H1 (cell line): ENCODE measurements around the gene QRICH2. TPM values are rescaled to one million over a fixed set of nuclear protein-coding genes. Genes with fewer than 3 reads are reported as not detected.
A peak's percentile ranks its signal among the peaks of the same experiment; 100 is the strongest.

Experiments
- CTCF ChIA-PET: fragments of 300-600 bp; sonication (Branson Sonifier 250); formaldehyde crosslinking; loops from one replicate; lab custom pipeline; 2021; ENCODE audit not compliant: partially characterized antibody; lab: Charles Lee
- POLR2A ChIA-PET: fragments of 300-600 bp; sonication (Branson Sonifier 250); formaldehyde crosslinking; loops from one replicate; lab custom pipeline; 2021; ENCODE audit warnings: inconsistent platforms; ENCODE audit not compliant: partially characterized antibody; lab: Charles Lee
- DNase-seq, 2 experiments: peaks; one replicate each; pipeline versions ENCODE4 v3.0.0 to v3.0.0-alpha.2; 2010 to 2022; ENCODE audit warnings: low spot score in 2 of 2, low read depth in 1 of 2, mixed read lengths in 1 of 2
- FAIRE-seq: peaks from 2 replicates; lab custom pipeline; 2011; peaks lifted over from hg19 to GRCh38; lab: Jason Lieb, UNC
- H2AFZ ChIP-seq: 2 replicates; pipeline ENCODE4 v1.8.1; 2012; ENCODE audit warnings: low read length, inconsistent platforms
- H2AK5ac ChIP-seq: 2 replicates; pipeline ENCODE4 v1.6.1; 2013; ENCODE audit warnings: low read depth, low read length
- H2BK120ac ChIP-seq: replicated peaks from 2 replicates; pipeline ENCODE3; 2013; ENCODE audit warnings: low read depth, low read length, inconsistent platforms
- H2BK12ac ChIP-seq: 2 replicates; pipeline ENCODE4 v1.6.1; 2013; ENCODE audit warnings: low read depth, low read length
- H2BK15ac ChIP-seq: 2 replicates; pipeline ENCODE4 v1.6.1; 2013; ENCODE audit warnings: low read length
- H2BK20ac ChIP-seq: 2 replicates; pipeline ENCODE4 v1.6.1; 2013; ENCODE audit warnings: low read length
- H2BK5ac ChIP-seq: 2 replicates; pipeline ENCODE4 v1.6.1; 2013; ENCODE audit warnings: low read depth, low read length
- H3K14ac ChIP-seq: 2 replicates; pipeline ENCODE4 v1.6.1; 2013; ENCODE audit warnings: inconsistent platforms; ENCODE audit not compliant: insufficient read length
- H3K18ac ChIP-seq: 2 replicates; pipeline ENCODE4 v1.6.1; 2013; ENCODE audit warnings: low read length; ENCODE audit errors: extremely low read depth
- H3K23ac ChIP-seq: 2 replicates; pipeline ENCODE4 v1.6.1; 2013; ENCODE audit warnings: inconsistent platforms; ENCODE audit not compliant: insufficient read length
- H3K23me2 ChIP-seq: 2 replicates; pipeline ENCODE4 v1.6.1; 2013; ENCODE audit warnings: low read depth, low read length
- H3K27ac ChIP-seq: 2 replicates; pipeline ENCODE4 v1.6.1; 2011; ENCODE audit warnings: low read depth, low read length, inconsistent platforms
- H3K27me3 ChIP-seq, 4 experiments: replicated peaks in 1 of 4; 1 replicate in 1 of 4; 2 replicates in 3 of 4; pipeline versions ENCODE4 v1.6.1 to v1.8.1; 2011 to 2013; ENCODE audit warnings: low read length in 3 of 4, mild to moderate bottlenecking in 3 of 4, inconsistent platforms in 2 of 4, mixed read lengths in 2 of 4, moderate library complexity in 1 of 4; ENCODE audit not compliant: control insufficient read depth in 3 of 4, insufficient read depth in 3 of 4; ENCODE audit errors: extremely low read depth in 1 of 4
- H3K36me3 ChIP-seq, 4 experiments: 2 replicates each; pipeline versions ENCODE4 v1.6.1 to v1.8.1; 2011 to 2013; ENCODE audit warnings: mild to moderate bottlenecking in 4 of 4, low read length in 3 of 4, moderate library complexity in 2 of 4, control low read depth in 1 of 4, inconsistent platforms in 1 of 4; ENCODE audit not compliant: insufficient read depth in 4 of 4, control insufficient read depth in 2 of 4
- H3K4ac ChIP-seq: replicated peaks from 2 replicates; pipeline ENCODE3; 2013; ENCODE audit warnings: low read length, low read depth, mixed read lengths, inconsistent platforms; ENCODE audit not compliant: insufficient read length
- H3K4me1 ChIP-seq, 4 experiments: replicated peaks in 1 of 4; 1 replicate in 1 of 4; 2 replicates in 3 of 4; pipeline versions ENCODE4 v1.6.1 to v1.8.1; 2011 to 2013; ENCODE audit warnings: low read length in 3 of 4, inconsistent platforms in 2 of 4, mixed read lengths in 1 of 4; ENCODE audit not compliant: insufficient read depth in 4 of 4, control insufficient read depth in 3 of 4
- H3K4me2 ChIP-seq, 2 experiments: 2 replicates each; pipeline versions ENCODE4 v1.6.1 to v1.8.1; 2011 to 2013; ENCODE audit warnings: low read depth in 2 of 2, low read length in 2 of 2, control low read depth in 1 of 2, inconsistent platforms in 1 of 2, mild to moderate bottlenecking in 1 of 2; ENCODE audit not compliant: insufficient read depth in 1 of 2
- H3K4me3 ChIP-seq, 4 experiments: fragments of 200-600, 300-600 bp in 1 of 4; sonication (generic), shearing (Covaris generic), sonication (Bioruptor Twin) in 1 of 4; 2 replicates each; pipeline versions ENCODE4 v1.5.1 to v1.8.1; 2011 to 2016; ENCODE audit warnings: low read length in 4 of 4, low read depth in 3 of 4, control low read depth in 2 of 4, inconsistent platforms in 2 of 4, mild to moderate bottlenecking in 2 of 4, mixed read lengths in 1 of 4, moderate library complexity in 1 of 4; ENCODE audit not compliant: insufficient read depth in 2 of 4; ENCODE audit errors: extremely low read depth in 1 of 4
- H3K56ac ChIP-seq: replicated peaks from 2 replicates; pipeline ENCODE3; 2013; ENCODE audit warnings: low read depth, mild to moderate bottlenecking, mixed read lengths, low read length, inconsistent platforms; ENCODE audit not compliant: insufficient read length
- H3K79me1 ChIP-seq: 2 replicates; pipeline ENCODE4 v1.6.1; 2013; ENCODE audit warnings: low read depth, low read length, control low read depth
- H3K79me2 ChIP-seq, 2 experiments: 2 replicates each; pipeline versions ENCODE4 v1.6.1 to v1.8.1; 2012 to 2013; ENCODE audit warnings: low read length in 2 of 2, mild to moderate bottlenecking in 2 of 2, inconsistent platforms in 1 of 2; ENCODE audit not compliant: insufficient read depth in 2 of 2, control insufficient read depth in 1 of 2
- H3K9ac ChIP-seq, 4 experiments: replicated peaks in 1 of 4; 1 replicate in 1 of 4; 2 replicates in 3 of 4; pipeline versions ENCODE4 v1.6.1 to v1.8.1; 2011 to 2013; ENCODE audit warnings: low read depth in 3 of 4, low read length in 3 of 4, control low read depth in 2 of 4, mild to moderate bottlenecking in 2 of 4, moderate library complexity in 2 of 4, inconsistent platforms in 1 of 4; ENCODE audit errors: extremely low read depth in 1 of 4
- H3K9me3 ChIP-seq, 2 experiments: 2 replicates each; pipeline versions ENCODE4 v1.6.1 to v1.8.1; 2012 to 2013; ENCODE audit warnings: mild to moderate bottlenecking in 2 of 2, moderate library complexity in 2 of 2, control low read depth in 1 of 2, inconsistent platforms in 1 of 2, low read depth in 1 of 2, low read length in 1 of 2, mixed read lengths in 1 of 2; ENCODE audit not compliant: insufficient read depth in 2 of 2
- H4K20me1 ChIP-seq, 2 experiments: replicated peaks in 1 of 2; 2 replicates each; pipeline versions ENCODE3 to v1.8.1; 2011 to 2013; ENCODE audit warnings: inconsistent platforms in 2 of 2, low read length in 2 of 2, mild to moderate bottlenecking in 1 of 2; ENCODE audit not compliant: insufficient read depth in 2 of 2, control insufficient read depth in 1 of 2
- H4K5ac ChIP-seq: 2 replicates; pipeline ENCODE4 v1.6.1; 2013; ENCODE audit warnings: low read length, low read depth, mixed read lengths, inconsistent platforms; ENCODE audit not compliant: insufficient read length
- H4K8ac ChIP-seq: 2 replicates; pipeline ENCODE4 v1.8.0; 2013; ENCODE audit warnings: mild to moderate bottlenecking, moderate library complexity, low read length, inconsistent platforms; ENCODE audit not compliant: insufficient read depth; ENCODE audit errors: extremely low read depth
- H4K91ac ChIP-seq: replicated peaks from 2 replicates; pipeline ENCODE3; 2013; ENCODE audit warnings: low read length, mixed read lengths, inconsistent platforms; ENCODE audit not compliant: insufficient read length
- ASH2L ChIP-seq: fragments of 200-600, 300-600 bp; sonication (generic); IDR thresholded peaks from one replicate; pipeline ENCODE4 v1.7.1; 2017; ENCODE audit warnings: low read length
- JUND ChIP-seq: IDR thresholded peaks from 2 replicates; pipeline ENCODE4 v1.6.1; 2011; ENCODE audit warnings: mild to moderate bottlenecking, improper control_type of control experiment, low read length
- KDM4A ChIP-seq: IDR thresholded peaks from one replicate; pipeline ENCODE4 v1.7.1; 2012; ENCODE audit warnings: low read depth, mild to moderate bottlenecking, moderate library complexity, low read length, inconsistent platforms; ENCODE audit not compliant: severe bottlenecking
- NANOG ChIP-seq: IDR thresholded peaks from 2 replicates; pipeline ENCODE4 v1.6.1; 2011; ENCODE audit warnings: low read length, low read depth, mild to moderate bottlenecking, inconsistent platforms; ENCODE audit not compliant: insufficient read depth, poor library complexity, severe bottlenecking
- POU5F1 ChIP-seq: IDR thresholded peaks from 2 replicates; pipeline ENCODE4 v1.6.1; 2011; ENCODE audit warnings: low read depth, mild to moderate bottlenecking, low read length, moderate library complexity
- SIRT6 ChIP-seq: IDR thresholded peaks from one replicate; pipeline ENCODE4 v1.7.1; 2012; ENCODE audit warnings: low read length, inconsistent platforms
- SP2 ChIP-seq: IDR thresholded peaks from 2 replicates; pipeline ENCODE4 v1.6.1; 2012; ENCODE audit warnings: mild to moderate bottlenecking, low read length, inconsistent platforms
- WGBS, 2 experiments: shearing (Covaris generic) in 1 of 2; methylation state at CpG; one replicate each; pipeline versions ENCODE4 v1.1.6 to v1.1.7; 2013 to 2015; ENCODE audit warnings: low lambda C conversion rate in 2 of 2, mixed read lengths in 2 of 2, inconsistent platforms in 1 of 2, low coverage in 1 of 2, missing lambda C conversion rate in 1 of 2; ENCODE audit not compliant: insufficient replicate concordance in 2 of 2, insufficient coverage in 1 of 2, insufficient read length in 1 of 2; ENCODE audit errors: extremely low coverage in 1 of 2, missing lambda C conversion rate in 1 of 2; 5-methylcytosine and 5-hydroxymethylcytosine counted together
- polyA plus RNA-seq, 7 experiments: library from polyadenylated mRNA; depleted of rRNA in 3 of 7; stranded (reverse) in 5 of 7; unstranded in 2 of 7; fragments of >200 nt in 5 of 7; fragments of 200-250 nt in 2 of 7; gene quantifications; 1 replicate in 5 of 7; 2 replicates in 1 of 7; 4 replicates in 1 of 7; pipeline versions ENCODE4 v1.2.1 to v1.2.3, GENCODE V29; 2011 to 2013; ENCODE audit warnings: missing spikeins in 2 of 7, mixed read lengths in 2 of 7
- total RNA-seq: library from RNA; stranded (reverse); fragmentation: NEBNext Ultra II Directional; extraction: Animal tissue kit (Norgen Biotek cat#: 25700); gene quantifications from 2 replicates; pipeline ENCODE4 v1.2.1, GENCODE V29; 2021

QRICH2 gene
- total and polyA plus RNA-seq, 2 of the 8 experiments (the other 6 are each of a cell fraction or from before 2014, with no cell fraction given): 2.8 to 3.8 TPM

GRCh38 chr17:76270770-76271668 lies 37.1 kb downstream of the QRICH2 start:
- peaks cover 5 to 27% (median 20%) of the 10 kb centered on the region in 4 experiments for H3K4me1 ChIP-seq
- H4K5ac ChIP-seq: no peak overlapping the region
- H3K9ac ChIP-seq: no peak overlapping the region
- H3K23me2 ChIP-seq: no peaks in the 10 kb centered on the region
- H4K8ac ChIP-seq: peak overlapping the region; percentile 81
- peaks cover 2% of the 10 kb centered on the region; the same call in 1 of the 2 replicates for H3K79me1 ChIP-seq
- H3K27me3 ChIP-seq: no peaks in the 10 kb centered on the region
- DNase-seq (no peak), FAIRE-seq (no peak)
- H2BK120ac ChIP-seq: no peak overlapping the region
- H3K56ac ChIP-seq: no peak overlapping the region
- no peak overlapping the region for H2BK12ac ChIP-seq
- H2AFZ ChIP-seq: no peak overlapping the region
- WGBS, 2 experiments: 79% methylated on average over 11 of the region's 14 CpGs; no CpG with 5 or more reads in 1 of the 2 experiments
- H3K4ac ChIP-seq: no peak overlapping the region
- peaks cover 3 to 24% of the 10 kb centered on the region in 2 experiments; a peak in 3 of 4 replicates for H3K79me2 ChIP-seq
- H3K36me3 ChIP-seq: no peaks in the 10 kb centered on the region
- peak overlapping the region; percentile 43; the same call in 1 of the 2 replicates for H3K27ac ChIP-seq
- no peak overlapping the region for H2BK20ac ChIP-seq
- H2AK5ac ChIP-seq: 0 out of 2 replicates have a peak overlapping the region, but pooled peaks have one; percentile 24
- no peak overlapping the region for H3K14ac ChIP-seq
- no peak overlapping the region for H4K91ac ChIP-seq
- ChIA-PET POLR2A (interaction anchor here (0.9 to 3.1 kb wide), 5 partner anchors 9 to 261 kb away, joined by 3 to 12 read pairs (median 5); no protein-coding TSS in a partner anchor), CTCF (interaction anchor here (0.7 to 6.2 kb wide), 9 partner anchors 8 to 257 kb away, joined by 3 to 63 read pairs (median 3); partner anchors contain the start of gene RNF157)
- H2BK5ac ChIP-seq: peak overlapping the region; percentile 60; the same call in 1 of the 2 replicates
- H4K20me1 ChIP-seq: no peaks in the 10 kb centered on the region
- no peak overlapping the region; the same call in 1 of the 2 replicates for H3K18ac ChIP-seq
- H3K4me2 ChIP-seq: no peak overlapping the region
- 0 out of 2 replicates have a peak overlapping the region, but pooled peaks have one; percentile 31 for H2BK15ac ChIP-seq
- H3K9me3 ChIP-seq: no peaks in the 10 kb centered on the region
- H3K23ac ChIP-seq: no peak overlapping the region
- H3K4me3 ChIP-seq: no peak overlapping the region
- TF ChIP-seq POU5F1 (no peak), SP2 (no peak), SIRT6 (no peak), JUND (no peak), NANOG (no peak), KDM4A (no peak), ASH2L (no peak)
- TF ChIP-seq, all 59 proteins: peak for 0
